ENCODE data around the gene ABTB1.

DNA sequence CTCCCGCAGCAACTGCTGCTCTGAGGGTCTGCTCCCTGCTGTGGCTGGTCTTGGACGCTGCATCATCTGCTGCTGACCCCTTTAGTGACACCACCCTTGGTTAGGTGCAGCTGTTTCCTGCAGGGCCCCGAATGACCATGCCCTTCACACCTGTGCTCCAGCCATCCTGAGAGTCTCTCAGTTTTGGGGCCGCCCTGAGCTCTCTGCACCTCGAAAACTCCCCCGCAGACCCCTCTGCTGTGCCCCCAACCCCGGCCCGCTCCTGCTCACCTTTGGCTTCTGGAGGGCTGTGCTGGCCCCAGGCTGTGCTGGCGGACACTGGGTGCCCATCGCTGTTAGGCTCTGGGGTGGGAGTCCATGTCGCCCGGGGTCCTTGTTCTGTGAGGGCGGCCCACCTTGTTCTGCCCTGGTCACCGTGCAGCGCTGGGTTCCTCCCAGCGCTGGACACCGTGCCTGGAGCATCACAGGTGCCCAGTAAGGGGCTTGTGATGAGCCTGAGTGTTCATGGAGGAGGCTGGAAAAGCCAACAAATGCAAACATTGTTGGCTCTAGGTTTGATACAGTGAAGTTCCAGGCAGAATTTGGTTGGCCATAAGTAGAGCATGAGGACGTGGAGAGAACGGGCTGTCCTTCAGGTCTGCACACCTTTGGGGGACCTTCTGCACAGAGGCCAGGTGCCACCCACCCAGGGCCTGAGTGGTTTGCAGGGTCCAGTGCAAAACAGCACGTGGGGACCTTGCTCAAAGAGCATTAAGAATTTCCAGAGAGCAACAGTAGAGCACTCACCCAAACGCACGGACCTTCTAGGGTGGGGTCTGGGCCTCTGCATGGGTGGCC, 12.3 kb downstream of the ABTB1 start:
- TF ChIP-seq, protein P1, sequence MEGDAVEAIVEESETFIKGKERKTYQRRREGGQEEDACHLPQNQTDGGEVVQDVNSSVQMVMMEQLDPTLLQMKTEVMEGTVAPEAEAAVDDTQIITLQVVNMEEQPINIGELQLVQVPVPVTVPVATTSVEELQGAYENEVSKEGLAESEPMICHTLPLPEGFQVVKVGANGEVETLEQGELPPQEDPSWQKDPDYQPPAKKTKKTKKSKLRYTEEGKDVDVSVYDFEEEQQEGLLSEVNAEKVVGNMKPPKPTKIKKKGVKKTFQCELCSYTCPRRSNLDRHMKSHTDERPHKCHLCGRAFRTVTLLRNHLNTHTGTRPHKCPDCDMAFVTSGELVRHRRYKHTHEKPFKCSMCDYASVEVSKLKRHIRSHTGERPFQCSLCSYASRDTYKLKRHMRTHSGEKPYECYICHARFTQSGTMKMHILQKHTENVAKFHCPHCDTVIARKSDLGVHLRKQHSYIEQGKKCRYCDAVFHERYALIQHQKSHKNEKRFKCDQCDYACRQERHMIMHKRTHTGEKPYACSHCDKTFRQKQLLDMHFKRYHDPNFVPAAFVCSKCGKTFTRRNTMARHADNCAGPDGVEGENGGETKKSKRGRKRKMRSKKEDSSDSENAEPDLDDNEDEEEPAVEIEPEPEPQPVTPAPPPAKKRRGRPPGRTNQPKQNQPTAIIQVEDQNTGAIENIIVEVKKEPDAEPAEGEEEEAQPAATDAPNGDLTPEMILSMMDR (IDR thresholded peaks at IDR 0.05), result no peak
- TF ChIP-seq POLR2A (IDR thresholded peaks at IDR 0.05), result no peak
